ENCODE data around the gene ARHGEF11.

- TF ChIP-seq CTCF (conservative IDR thresholded peaks at IDR 0.05; ENCODE audit: low read depth, low read length) (no peak), EZH2 (IDR thresholded peaks at IDR 0.05; ENCODE audit: borderline replicate concordance, low read depth, low read length, poor library complexity, severe bottlenecking) (no peak)
Measured at GRCh38 chr1:157092831-157093230, 47.3 kb upstream of the ARHGEF11 start.
